Upper lobe of left lung (tissue), 4 donors: ENCODE data around the gene RNF146.

Experiments used
- CTCF ChIP-seq, 6 experiments: fragments of 450-650 bp in 4 of 6; fragments of 200-600 bp in 2 of 6; sonication (generic) in 2 of 6; IDR thresholded peaks; one replicate each; pipeline ENCODE4 v1.5.1; 2016 to 2019; ENCODE audit warnings: antibody characterized with exemption in 6 of 6
- POLR2A ChIP-seq, 4 donors: fragments of 450-650 bp; IDR thresholded peaks; one replicate each; pipeline ENCODE4 v1.5.1; 2016 to 2017; ENCODE audit warnings: antibody characterized with exemption in 4 of 4, mild to moderate bottlenecking in 2 of 4

DNA sequence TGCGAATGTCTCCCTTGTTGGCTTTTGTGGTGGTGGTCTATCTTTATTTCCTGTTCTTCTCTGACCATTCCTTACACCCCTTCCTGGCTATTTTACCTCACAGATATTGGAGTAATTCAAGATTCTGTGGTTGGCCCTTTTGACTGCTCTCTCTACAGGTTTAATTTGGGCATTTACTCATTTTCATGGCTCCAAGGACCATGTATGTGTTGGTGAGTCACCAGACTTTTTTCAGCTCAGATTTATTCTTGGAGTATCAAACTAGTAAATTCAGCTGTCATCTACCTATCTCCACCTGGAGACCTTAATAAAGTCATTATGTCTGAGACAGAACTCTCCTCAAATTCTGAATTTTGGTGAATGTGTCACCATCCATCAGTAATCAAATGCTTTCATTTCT, 15.5 kb downstream of the RNF146 start:
- TF ChIP-seq POLR2A (IDR thresholded peaks at IDR 0.05) (no peak), CTCF (IDR thresholded peaks at IDR 0.05) (no peak)
